ENCODE data around the gene LRRC3B.

The LRRC3B gene

GRCh38 chr3:26753095-26753494 is 130.5 kb downstream of the LRRC3B start:
- Histone ChIP-seq H3K36me3 (ENCODE audit: control insufficient read depth, insufficient read depth, low read length) (no peaks in the 10 kb centered on the region), H3K27ac (ENCODE audit: low read depth, low read length) (no peak overlapping the region), H3K9ac (ENCODE audit: low read depth, low read length) (no peak overlapping the region)

GRCh38 chr3:26757978-26758377 is 135.4 kb downstream of the LRRC3B start:
- H3K9me3 ChIP-seq (ENCODE audit: control insufficient read depth, insufficient read depth, low read length), result no peaks in the 10 kb centered on the region
- H3K27me3 ChIP-seq (ENCODE audit: control insufficient read depth, insufficient read depth, low read length), result no peaks in the 10 kb centered on the region
- no peak overlapping the region for H3K9ac ChIP-seq (ENCODE audit: low read depth, low read length)
- no peak overlapping the region for H3K27ac ChIP-seq (ENCODE audit: low read depth, low read length)
- no peak overlapping the region for H3K4me3 ChIP-seq (ENCODE audit: low read depth, low read length)
- H3K36me3 ChIP-seq (ENCODE audit: control insufficient read depth, insufficient read depth, low read length), result no peaks in the 10 kb centered on the region
- no peaks in the 10 kb centered on the region for H3K4me1 ChIP-seq (ENCODE audit: control insufficient read depth, insufficient read depth, low read length)

More at GRCh38 chr3:26753095-26753494, 130.5 kb downstream of the LRRC3B start:
- Histone ChIP-seq H3K4me1 (ENCODE audit: control insufficient read depth, insufficient read depth, low read length) (no peaks in the 10 kb centered on the region), H3K9me3 (ENCODE audit: control insufficient read depth, insufficient read depth, low read length) (no peaks in the 10 kb centered on the region), H3K27me3 (ENCODE audit: control insufficient read depth, insufficient read depth, low read length) (no peaks in the 10 kb centered on the region), H3K4me3 (ENCODE audit: low read depth, low read length) (no peak overlapping the region)

Data from HUES48 (cell line).